Amygdala (tissue), 56 donors: ENCODE data around the gene PICALM.

Experiments
- DNase-seq, 56 donors: peaks; one replicate each; lab custom pipeline; 2025; lab: John Stamatoyannopoulos, UW

The PICALM gene

GRCh38 chr11:86081455-86081854 lies 12.6 kb upstream of the PICALM start:
- DNase-seq: no peak

- no peak for DNase-seq
These were observed 10.5 kb upstream of the PICALM start for GRCh38 chr11:86079421-86079820.

GRCh38 chr11:86073948-86074347 lies 5.1 kb upstream of the PICALM start:
- no peak for DNase-seq

GRCh38 chr11:86072211-86072610 lies 3.3 kb upstream of the PICALM start:
- DNase-seq: no peak

GRCh38 chr11:86070142-86071056 lies 1.5 kb upstream of the PICALM start:
- DNase-seq: peak in 1 of 56 donors; percentile 5

- peak in 14 of 56 donors; percentile 7 to 72 (median 40) for DNase-seq
These were observed 671 bp upstream of the PICALM start for GRCh38 chr11:86069408-86070101.

GRCh38 chr11:86068138-86068871 lies 579 bp downstream of the PICALM start:
- peak in 32 of 56 donors; percentile 16 to 71 (median 48) for DNase-seq

GRCh38 chr11:86067851-86068137 lies 1.1 kb downstream of the PICALM start:
- DNase-seq: no peak

GRCh38 chr11:86067009-86067850 lies 1.7 kb downstream of the PICALM start:
- DNase-seq: no peak

- DNase-seq: no peak
These were observed 2.3 kb downstream of the PICALM start for GRCh38 chr11:86066657-86067008.

GRCh38 chr11:86066033-86066432 lies 2.9 kb downstream of the PICALM start:
- DNase-seq: no peak

GRCh38 chr11:86064220-86064803 lies 4.6 kb downstream of the PICALM start:
- no peak for DNase-seq

GRCh38 chr11:86063536-86063935 lies 5.3 kb downstream of the PICALM start:
- no peak for DNase-seq

- no peak for DNase-seq
These were observed 6.2 kb downstream of the PICALM start for GRCh38 chr11:86062719-86063118.

GRCh38 chr11:86061483-86062205 lies 7.2 kb downstream of the PICALM start:
- DNase-seq: no peak

- DNase-seq: no peak
These were observed 8.3 kb downstream of the PICALM start for GRCh38 chr11:86060544-86060943.

GRCh38 chr11:86058360-86058759 lies 10.5 kb downstream of the PICALM start:
- no peak for DNase-seq

- DNase-seq: no peak
These were observed 12.5 kb downstream of the PICALM start for GRCh38 chr11:86056351-86056854.
